KMS-11 (cell line): ENCODE measurements around the gene BEAN1.

ENCODE experiments used
- H2AFZ ChIP-seq: fragments of 200-600 bp; sonication (generic); 2 replicates; pipeline ENCODE4 v1.6.1; 2016; ENCODE audit warnings: antibody characterized with exemption, mixed run types, low read depth
- H3K27ac ChIP-seq: fragments of 200-600 bp; sonication (generic); 2 replicates; pipeline ENCODE4 v1.6.1; 2016; ENCODE audit warnings: mild to moderate bottlenecking, mixed run types
- H3K27me3 ChIP-seq: fragments of 200-600 bp; sonication (generic); 2 replicates; pipeline ENCODE4 v1.6.1; 2017; ENCODE audit warnings: mild to moderate bottlenecking, low read depth, mixed run types, moderate library complexity; ENCODE audit not compliant: insufficient read depth
- H3K36me3 ChIP-seq: fragments of 200-600 bp; sonication (generic); 2 replicates; pipeline ENCODE4 v1.6.1; 2017; ENCODE audit warnings: mild to moderate bottlenecking, mixed run types; ENCODE audit not compliant: insufficient read depth
- H3K4me1 ChIP-seq: fragments of 200-600 bp; sonication (generic); 2 replicates; pipeline ENCODE4 v1.6.1; 2016; ENCODE audit warnings: mild to moderate bottlenecking, low read depth, mixed run types; ENCODE audit not compliant: poor library complexity, severe bottlenecking
- H3K4me2 ChIP-seq: fragments of 200-600 bp; sonication (generic); 2 replicates; pipeline ENCODE4 v1.7.0; 2016; ENCODE audit warnings: mild to moderate bottlenecking, mixed run types
- H3K4me3 ChIP-seq: fragments of 200-600 bp; sonication (generic); IDR thresholded peaks from 2 replicates; pipeline ENCODE4 v1.6.1; 2017; ENCODE audit warnings: low read depth, low read length, mixed read lengths; ENCODE audit not compliant: insufficient read depth
- H3K79me2 ChIP-seq: fragments of 200-600 bp; sonication (generic); 2 replicates; pipeline ENCODE4 v1.6.1; 2016; ENCODE audit warnings: low read depth, mixed run types; ENCODE audit not compliant: insufficient read depth
- H3K9ac ChIP-seq: fragments of 200-600 bp; sonication (generic); 2 replicates; pipeline ENCODE4 v1.6.1; 2016; ENCODE audit warnings: mild to moderate bottlenecking, mixed run types
- H4K20me1 ChIP-seq: fragments of 200-600 bp; sonication (generic); 2 replicates; pipeline ENCODE4 v1.6.1; 2016; ENCODE audit warnings: mild to moderate bottlenecking, mixed run types; ENCODE audit not compliant: insufficient read depth
- CTCF ChIP-seq: fragments of 200-600 bp; sonication (generic); conservative IDR thresholded peaks from 2 replicates; pipeline ENCODE4 v1.6.1; 2017; ENCODE audit warnings: low read depth, mild to moderate bottlenecking, antibody characterized with exemption, low read length, moderate library complexity, mixed read lengths

Gene BEAN1

GRCh38 chr16:66402591-66403230 is 24.4 kb upstream of the BEAN1 start:
- H2AFZ ChIP-seq = no peak overlapping the region
- H4K20me1 ChIP-seq = no peaks in the 10 kb centered on the region
- peaks cover 5% of the 10 kb centered on the region; the same call in 1 of the 2 replicates for H3K27me3 ChIP-seq
- H3K4me1 ChIP-seq = peaks cover 9% of the 10 kb centered on the region
- H3K4me3 ChIP-seq = no peak overlapping the region
- H3K27ac ChIP-seq = no peak overlapping the region
- TF ChIP-seq CTCF = no peak
- no peaks in the 10 kb centered on the region for H3K79me2 ChIP-seq
- H3K36me3 ChIP-seq = no peaks in the 10 kb centered on the region
- H3K4me2 ChIP-seq = no peak overlapping the region
- no peak overlapping the region for H3K9ac ChIP-seq

GRCh38 chr16:66403531-66404145 is 23.5 kb upstream of the BEAN1 start:
- TF ChIP-seq CTCF = no peak
- H3K9ac ChIP-seq = no peak overlapping the region
- peaks cover 5% of the 10 kb centered on the region; the same call in 1 of the 2 replicates for H3K27me3 ChIP-seq
- H3K36me3 ChIP-seq = no peaks in the 10 kb centered on the region
- no peaks in the 10 kb centered on the region for H3K79me2 ChIP-seq
- no peaks in the 10 kb centered on the region for H4K20me1 ChIP-seq
- no peak overlapping the region for H3K27ac ChIP-seq
- H3K4me1 ChIP-seq = peaks cover 14% of the 10 kb centered on the region
- H3K4me3 ChIP-seq = no peak overlapping the region
- no peak overlapping the region for H2AFZ ChIP-seq
- H3K4me2 ChIP-seq = no peak overlapping the region

- no peak for TF ChIP-seq CTCF
- no peaks in the 10 kb centered on the region for H3K36me3 ChIP-seq
- no peak overlapping the region for H3K4me2 ChIP-seq
- peaks cover 22% of the 10 kb centered on the region for H3K4me1 ChIP-seq
- H3K27ac ChIP-seq = no peak overlapping the region
- H3K79me2 ChIP-seq = no peaks in the 10 kb centered on the region
- no peak overlapping the region for H2AFZ ChIP-seq
- no peaks in the 10 kb centered on the region for H4K20me1 ChIP-seq
- no peak overlapping the region for H3K4me3 ChIP-seq
- H3K9ac ChIP-seq = no peak overlapping the region
- H3K27me3 ChIP-seq = peaks cover 5% of the 10 kb centered on the region; the same call in 1 of the 2 replicates
These were observed 21.9 kb upstream of the BEAN1 start for GRCh38 chr16:66405057-66405783.

GRCh38 chr16:66406534-66407221 is 20.4 kb upstream of the BEAN1 start:
- H3K27me3 ChIP-seq = peaks cover 5% of the 10 kb centered on the region; the same call in 1 of the 2 replicates
- no peaks in the 10 kb centered on the region for H3K36me3 ChIP-seq
- no peaks in the 10 kb centered on the region for H3K79me2 ChIP-seq
- H3K4me3 ChIP-seq = peak overlapping the region; percentile 53
- H3K27ac ChIP-seq = no peak overlapping the region
- peak; percentile 93 for TF ChIP-seq CTCF
- H4K20me1 ChIP-seq = no peaks in the 10 kb centered on the region
- H3K9ac ChIP-seq = peak overlapping the region; percentile 28; the same call in 1 of the 2 replicates
- peak overlapping the region; percentile 98 for H3K4me2 ChIP-seq
- H3K4me1 ChIP-seq = peaks cover 22% of the 10 kb centered on the region
- peak overlapping the region; percentile 98 for H2AFZ ChIP-seq
